H9 (cell line): Measurements from ENCODE around the gene PLA2G10. TPM values are rescaled to one million over a fixed set of nuclear protein-coding genes. Genes with fewer than 3 reads are reported as not detected.

Experiments used
- DNase-seq: peaks from one replicate; pipeline ENCODE4 v3.0.0-alpha.2; 2017
- H2AFZ ChIP-seq: one replicate; pipeline ENCODE4 v1.6.1; 2013; ENCODE audit warnings: mild to moderate bottlenecking, low read length, control low read depth, moderate library complexity
- H2AK5ac ChIP-seq: 2 replicates; pipeline ENCODE4 v1.6.1; 2013; ENCODE audit warnings: low read length, control low read depth, mixed read lengths; ENCODE audit not compliant: insufficient read length
- H2BK120ac ChIP-seq: one replicate; pipeline ENCODE4 v1.6.1; 2013; ENCODE audit warnings: low read depth, mild to moderate bottlenecking, low read length, control low read depth, inconsistent platforms; ENCODE audit not compliant: poor library complexity, severe bottlenecking
- H2BK12ac ChIP-seq: 2 replicates; pipeline ENCODE4 v1.6.1; 2013; ENCODE audit warnings: low read length, control low read depth, mixed read lengths, low read depth; ENCODE audit not compliant: insufficient read length
- H2BK15ac ChIP-seq: 2 replicates; pipeline ENCODE4 v1.6.1; 2013; ENCODE audit warnings: low read depth, low read length, control low read depth
- H2BK20ac ChIP-seq: one replicate; pipeline ENCODE4 v1.6.1; 2013; ENCODE audit warnings: low read depth, mild to moderate bottlenecking, low read length, control low read depth, inconsistent platforms; ENCODE audit not compliant: poor library complexity, severe bottlenecking
- H2BK5ac ChIP-seq: 2 replicates; pipeline ENCODE4 v1.6.1; 2013; ENCODE audit warnings: low read length, control low read depth, mixed read lengths; ENCODE audit not compliant: insufficient read length
- H3K14ac ChIP-seq: 2 replicates; pipeline ENCODE4 v1.6.1; 2013; ENCODE audit warnings: low read length, control low read depth; ENCODE audit not compliant: insufficient read depth
- H3K18ac ChIP-seq: 2 replicates; pipeline ENCODE4 v1.6.1; 2013; ENCODE audit warnings: low read depth, mild to moderate bottlenecking, mixed read lengths, low read length, control low read depth; ENCODE audit not compliant: insufficient read length
- H3K23ac ChIP-seq: 2 replicates; pipeline ENCODE4 v1.6.1; 2013; ENCODE audit warnings: low read length, control low read depth, mixed read lengths, low read depth; ENCODE audit not compliant: insufficient read length
- H3K23me2 ChIP-seq: 2 replicates; pipeline ENCODE4 v1.6.1; 2013; ENCODE audit warnings: low read depth, mild to moderate bottlenecking, mixed read lengths, low read length, control low read depth; ENCODE audit not compliant: insufficient read length, poor library complexity, severe bottlenecking
- H3K27ac ChIP-seq: 2 replicates; pipeline ENCODE4 v1.5.1; 2013; ENCODE audit warnings: low read length, control low read depth, mixed read lengths, low read depth; ENCODE audit not compliant: insufficient read length
- H3K27me3 ChIP-seq: 2 replicates; pipeline ENCODE4 v1.6.1; 2013; ENCODE audit warnings: low read length, control low read depth, inconsistent platforms; ENCODE audit not compliant: insufficient read depth
- H3K4ac ChIP-seq: 2 replicates; pipeline ENCODE4 v1.6.1; 2013; ENCODE audit warnings: low read depth, mild to moderate bottlenecking, control low read depth, inconsistent platforms, low read length, moderate library complexity
- H3K4me1 ChIP-seq: 2 replicates; pipeline ENCODE4 v1.6.1; 2013; ENCODE audit warnings: low read length, control low read depth, inconsistent platforms; ENCODE audit not compliant: insufficient read depth
- H3K4me2 ChIP-seq: 2 replicates; pipeline ENCODE4 v1.6.1; 2013; ENCODE audit warnings: low read length, control low read depth, mixed read lengths; ENCODE audit not compliant: insufficient read length, insufficient read depth
- H3K56ac ChIP-seq: 2 replicates; pipeline ENCODE4 v1.6.1; 2013; ENCODE audit warnings: low read depth, mild to moderate bottlenecking, mixed read lengths, low read length, control low read depth; ENCODE audit not compliant: insufficient read length
- H3K79me1 ChIP-seq: 2 replicates; pipeline ENCODE4 v1.6.1; 2013; ENCODE audit warnings: low read depth, mild to moderate bottlenecking, moderate library complexity, low read length, control low read depth, inconsistent platforms; ENCODE audit not compliant: insufficient read depth, poor library complexity, severe bottlenecking
- H3K79me2 ChIP-seq: 2 replicates; pipeline ENCODE4 v1.6.1; 2013; ENCODE audit warnings: low read length, control low read depth, inconsistent platforms; ENCODE audit not compliant: insufficient read depth
- H3K9ac ChIP-seq: 2 replicates; pipeline ENCODE4 v1.6.1; 2013; ENCODE audit warnings: low read length, control low read depth, mixed read lengths; ENCODE audit not compliant: insufficient read length; ENCODE audit errors: extremely low read depth
- H3K9me3 ChIP-seq: one replicate; pipeline ENCODE4 v1.6.1; 2013; ENCODE audit warnings: low read depth, low read length, inconsistent platforms; ENCODE audit not compliant: control insufficient read depth
- H3T11ph ChIP-seq: one replicate; pipeline ENCODE4 v1.6.1; 2013; ENCODE audit warnings: mild to moderate bottlenecking, low read length, control low read depth, inconsistent platforms
- H4K20me1 ChIP-seq: one replicate; pipeline ENCODE4 v1.6.1; 2013; ENCODE audit not compliant: control insufficient read depth, insufficient read length, insufficient read depth
- H4K5ac ChIP-seq: 2 replicates; pipeline ENCODE4 v1.6.1; 2013; ENCODE audit warnings: low read depth, mild to moderate bottlenecking, mixed read lengths, low read length, control low read depth; ENCODE audit not compliant: insufficient read length
- H4K8ac ChIP-seq: replicated peaks from 2 replicates; pipeline ENCODE4 v1.6.1; 2013; ENCODE audit warnings: low read length, control low read depth, mixed read lengths, low read depth; ENCODE audit not compliant: insufficient read length
- H4K91ac ChIP-seq: 2 replicates; pipeline ENCODE4 v1.6.1; 2013; ENCODE audit warnings: low read depth, mild to moderate bottlenecking, moderate library complexity, mixed read lengths, low read length, control low read depth; ENCODE audit not compliant: insufficient read length
- H3K27ac Mint-ChIP-seq, 3 experiments: 2 replicates in 2 of 3; 3 replicates in 1 of 3; pipeline ENCODE4 v1.8.0; 2020 to 2021; ENCODE audit warnings: mixed read lengths in 3 of 3, mild to moderate bottlenecking in 1 of 3, moderate library complexity in 1 of 3
- H3K27me3 Mint-ChIP-seq: 2 replicates; pipeline ENCODE4 v1.8.0; 2021; ENCODE audit warnings: low read depth, mild to moderate bottlenecking, moderate library complexity, mixed read lengths
- H3K36me3 Mint-ChIP-seq, 3 experiments: 2 replicates in 2 of 3; 3 replicates in 1 of 3; pipeline ENCODE4 v1.8.0; 2020 to 2021; ENCODE audit warnings: low read depth in 3 of 3, mixed read lengths in 3 of 3; ENCODE audit not compliant: insufficient read depth in 1 of 3
- H3K4me1 Mint-ChIP-seq, 2 experiments: 2 replicates each; pipeline ENCODE4 v1.8.0; 2020; ENCODE audit warnings: mixed read lengths in 2 of 2
- H3K4me3 Mint-ChIP-seq, 2 experiments: 2 replicates in 1 of 2; 3 replicates in 1 of 2; pipeline ENCODE4 v1.8.0; 2020 to 2021; ENCODE audit warnings: mild to moderate bottlenecking in 2 of 2, mixed read lengths in 2 of 2, moderate library complexity in 1 of 2
- H3K9me3 Mint-ChIP-seq, 2 experiments: 2 replicates in 1 of 2; 3 replicates in 1 of 2; pipeline ENCODE4 v1.8.0; 2020; ENCODE audit warnings: mild to moderate bottlenecking in 2 of 2, mixed read lengths in 2 of 2, moderate library complexity in 1 of 2
- CTCF ChIP-seq: fragments of 200-600 bp; sonication (generic); conservative IDR thresholded peaks from 3 replicates; pipeline ENCODE4 v1.8.0; 2021; ENCODE audit warnings: antibody characterized with exemption, mild to moderate bottlenecking
- WGBS: extraction: QIAGEN DNeasy Blood & Tissue Kit; methylation state at CpG from one replicate; pipeline ENCODE4 v1.1.7; 2013; ENCODE audit warnings: missing lambda C conversion rate, low lambda C conversion rate, mixed read lengths; ENCODE audit not compliant: insufficient read length; ENCODE audit errors: extremely low coverage; 5-methylcytosine and 5-hydroxymethylcytosine counted together
- total RNA-seq: library from RNA; stranded (reverse); gene quantifications from 2 replicates; pipeline ENCODE4 v1.2.1, GENCODE V29; 2021

Gene PLA2G10
- total RNA-seq, 1 experiment from 2014 or later, result 2.2 TPM

GRCh38 chr16:14649816-14650215, 44.3 kb downstream of the PLA2G10 start:
- no peaks in the 10 kb centered on the region for H4K20me1 ChIP-seq
- no peak overlapping the region for H3K56ac ChIP-seq
- H2BK15ac ChIP-seq, result no peak overlapping the region
- H3K9me3 Mint-ChIP-seq, result no peaks in the 10 kb centered on the region; a peak in 1 of 5 replicates
- no peaks in the 10 kb centered on the region for H3K4me1 Mint-ChIP-seq
- H3K14ac ChIP-seq, result no peak overlapping the region
- H3K9ac ChIP-seq, result no peak overlapping the region
- no peaks in the 10 kb centered on the region for H3K79me2 ChIP-seq
- H2BK20ac ChIP-seq, result no peak overlapping the region
- H3K4me2 ChIP-seq, result no peak overlapping the region
- H3K27ac Mint-ChIP-seq, result peak overlapping the region in 1 of 3 experiments; percentile 49; a peak in 2 of 7 replicates
- DNase-seq, result no peak
- no peak overlapping the region for H3T11ph ChIP-seq
- H3K27me3 ChIP-seq, result no peaks in the 10 kb centered on the region
- H3K9me3 ChIP-seq, result no peaks in the 10 kb centered on the region
- no peak overlapping the region for H2BK120ac ChIP-seq
- no peaks in the 10 kb centered on the region for H3K27me3 Mint-ChIP-seq
- H3K4me1 ChIP-seq, result no peaks in the 10 kb centered on the region
- H3K36me3 Mint-ChIP-seq, result peaks cover 31 to 77% (median 72%) of the 10 kb centered on the region in 3 experiments
- no peak overlapping the region for H2BK12ac ChIP-seq
- H3K27ac ChIP-seq, result no peak overlapping the region
- no peak overlapping the region for H2AFZ ChIP-seq
- no peak overlapping the region for H3K4ac ChIP-seq
- no peak overlapping the region for H3K4me3 Mint-ChIP-seq
- no peak for TF ChIP-seq CTCF
- no CpG with 5 or more reads among the region's 10 CpGs for WGBS
- H4K91ac ChIP-seq, result no peak overlapping the region
- no peak overlapping the region for H3K23ac ChIP-seq
- no peak overlapping the region for H3K18ac ChIP-seq
- H3K23me2 ChIP-seq, result no peaks in the 10 kb centered on the region
- peaks cover under 1% of the 10 kb centered on the region for H3K79me1 ChIP-seq
- H2AK5ac ChIP-seq, result no peak overlapping the region
- no peak overlapping the region for H2BK5ac ChIP-seq
- H4K8ac ChIP-seq, result no peak overlapping the region
- no peak overlapping the region for H4K5ac ChIP-seq
